Parathyroid adenoma (tissue), 2 donors: Measurements from ENCODE around the gene CREG1.

ENCODE experiments used
- H2AFZ ChIP-seq: fragments of 300-600 bp; sonication (generic); one replicate; pipeline ENCODE4 v1.7.0; 2017; ENCODE audit warnings: antibody characterized with exemption, mild to moderate bottlenecking
- H3K27ac ChIP-seq: fragments of 300-600 bp; sonication (generic); one replicate; pipeline ENCODE4 v1.7.0; 2017
- H3K27me3 ChIP-seq: fragments of 300-600 bp; sonication (generic); one replicate; pipeline ENCODE4 v1.7.0; 2017; ENCODE audit warnings: low read length; ENCODE audit not compliant: control insufficient read depth, insufficient read depth
- H3K36me3 ChIP-seq: fragments of 300-600 bp; sonication (generic); one replicate; pipeline ENCODE4 v1.7.0; 2017; ENCODE audit warnings: low read length; ENCODE audit not compliant: control insufficient read depth, insufficient read depth
- H3K4me1 ChIP-seq: fragments of 300-600 bp; sonication (generic); one replicate; pipeline ENCODE4 v1.7.0; 2017; ENCODE audit warnings: control low read depth
- H3K4me2 ChIP-seq: fragments of 300-600 bp; sonication (generic); one replicate; pipeline ENCODE4 v1.7.0; 2017; ENCODE audit warnings: low read length
- H3K4me3 ChIP-seq: fragments of 300-600 bp; sonication (generic); one replicate; pipeline ENCODE4 v1.7.0; 2017; ENCODE audit warnings: low read depth, low read length
- H3K79me2 ChIP-seq: fragments of 300-600 bp; sonication (generic); one replicate; pipeline ENCODE4 v1.7.0; 2017; ENCODE audit warnings: control low read depth
- H3K9ac ChIP-seq: fragments of 300-600 bp; sonication (generic); one replicate; pipeline ENCODE4 v1.7.0; 2017; ENCODE audit warnings: mild to moderate bottlenecking
- H3K9me3 ChIP-seq: fragments of 300-600 bp; sonication (generic); one replicate; pipeline ENCODE4 v1.7.0; 2017; ENCODE audit warnings: low read length; ENCODE audit not compliant: control insufficient read depth
- TF ChIP-seq, protein P1 (sequence below): fragments of 300-600 bp; sonication (generic); IDR thresholded peaks from one replicate; pipeline ENCODE4 v1.7.0; 2017; ENCODE audit warnings: antibody characterized with exemption, mild to moderate bottlenecking
- donor health status: primary hyperparathyroidism.

Gene CREG1

DNA sequence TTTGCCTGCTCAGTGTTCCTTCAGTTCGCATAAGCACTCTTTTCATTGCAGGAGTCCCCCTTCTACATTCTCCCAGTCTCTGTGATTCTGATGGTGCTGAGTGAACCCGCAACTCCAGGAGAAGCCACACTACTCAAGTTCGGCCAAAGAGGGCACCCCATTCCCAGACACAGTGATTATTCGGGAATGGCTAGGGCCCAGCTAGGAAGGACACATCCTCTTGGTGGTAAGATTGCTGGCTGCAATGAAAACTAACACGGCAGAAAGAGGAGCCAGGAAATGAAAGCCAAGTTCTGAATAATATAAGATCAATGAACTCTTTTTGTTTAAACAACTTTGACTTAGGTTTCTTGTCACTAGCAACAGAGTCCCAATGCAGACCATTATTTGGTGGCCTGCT, 14.9 kb downstream of the CREG1 start:
- H2AFZ ChIP-seq, result no peak overlapping the region
- no peaks in the 10 kb centered on the region for H3K36me3 ChIP-seq
- no peak overlapping the region for H3K4me2 ChIP-seq
- H3K27me3 ChIP-seq, result no peaks in the 10 kb centered on the region
- TF ChIP-seq, protein P1, sequence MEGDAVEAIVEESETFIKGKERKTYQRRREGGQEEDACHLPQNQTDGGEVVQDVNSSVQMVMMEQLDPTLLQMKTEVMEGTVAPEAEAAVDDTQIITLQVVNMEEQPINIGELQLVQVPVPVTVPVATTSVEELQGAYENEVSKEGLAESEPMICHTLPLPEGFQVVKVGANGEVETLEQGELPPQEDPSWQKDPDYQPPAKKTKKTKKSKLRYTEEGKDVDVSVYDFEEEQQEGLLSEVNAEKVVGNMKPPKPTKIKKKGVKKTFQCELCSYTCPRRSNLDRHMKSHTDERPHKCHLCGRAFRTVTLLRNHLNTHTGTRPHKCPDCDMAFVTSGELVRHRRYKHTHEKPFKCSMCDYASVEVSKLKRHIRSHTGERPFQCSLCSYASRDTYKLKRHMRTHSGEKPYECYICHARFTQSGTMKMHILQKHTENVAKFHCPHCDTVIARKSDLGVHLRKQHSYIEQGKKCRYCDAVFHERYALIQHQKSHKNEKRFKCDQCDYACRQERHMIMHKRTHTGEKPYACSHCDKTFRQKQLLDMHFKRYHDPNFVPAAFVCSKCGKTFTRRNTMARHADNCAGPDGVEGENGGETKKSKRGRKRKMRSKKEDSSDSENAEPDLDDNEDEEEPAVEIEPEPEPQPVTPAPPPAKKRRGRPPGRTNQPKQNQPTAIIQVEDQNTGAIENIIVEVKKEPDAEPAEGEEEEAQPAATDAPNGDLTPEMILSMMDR, result no peak
- no peaks in the 10 kb centered on the region for H3K9me3 ChIP-seq
- no peaks in the 10 kb centered on the region for H3K4me1 ChIP-seq
- H3K9ac ChIP-seq, result no peak overlapping the region
- H3K27ac ChIP-seq, result no peak overlapping the region
- H3K79me2 ChIP-seq, result no peaks in the 10 kb centered on the region
- no peak overlapping the region for H3K4me3 ChIP-seq

DNA sequence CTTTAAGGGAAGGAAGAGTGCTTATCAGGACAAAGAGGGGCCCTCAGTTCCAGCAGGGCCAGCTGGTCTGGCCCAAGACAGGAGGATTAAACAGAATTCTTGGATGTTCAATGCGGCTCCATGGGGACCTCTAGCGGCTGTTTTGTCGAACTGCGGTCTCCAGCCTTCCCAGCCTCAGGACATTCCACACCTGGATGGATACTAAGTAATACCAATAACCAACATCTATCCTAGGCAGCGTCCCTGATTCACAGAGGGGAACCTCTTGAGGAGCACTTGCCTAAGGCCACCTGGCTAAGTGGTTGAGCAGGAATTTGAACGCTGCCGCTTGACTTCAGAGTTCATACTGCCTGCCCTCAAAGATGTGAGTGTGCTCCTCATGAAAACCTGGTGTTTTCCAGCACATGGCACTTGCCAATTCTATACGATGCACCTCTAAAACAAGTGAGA, 19.7 kb downstream of the CREG1 start:
- H3K4me1 ChIP-seq, result no peaks in the 10 kb centered on the region
- H3K4me3 ChIP-seq, result no peak overlapping the region
- no peaks in the 10 kb centered on the region for H3K36me3 ChIP-seq
- H3K9me3 ChIP-seq, result no peaks in the 10 kb centered on the region
- no peak overlapping the region for H2AFZ ChIP-seq
- no peak overlapping the region for H3K9ac ChIP-seq
- TF ChIP-seq, protein P1, result peak; percentile 68
- H3K4me2 ChIP-seq, result no peak overlapping the region
- H3K79me2 ChIP-seq, result no peaks in the 10 kb centered on the region
- H3K27ac ChIP-seq, result no peak overlapping the region
- H3K27me3 ChIP-seq, result no peaks in the 10 kb centered on the region

DNA sequence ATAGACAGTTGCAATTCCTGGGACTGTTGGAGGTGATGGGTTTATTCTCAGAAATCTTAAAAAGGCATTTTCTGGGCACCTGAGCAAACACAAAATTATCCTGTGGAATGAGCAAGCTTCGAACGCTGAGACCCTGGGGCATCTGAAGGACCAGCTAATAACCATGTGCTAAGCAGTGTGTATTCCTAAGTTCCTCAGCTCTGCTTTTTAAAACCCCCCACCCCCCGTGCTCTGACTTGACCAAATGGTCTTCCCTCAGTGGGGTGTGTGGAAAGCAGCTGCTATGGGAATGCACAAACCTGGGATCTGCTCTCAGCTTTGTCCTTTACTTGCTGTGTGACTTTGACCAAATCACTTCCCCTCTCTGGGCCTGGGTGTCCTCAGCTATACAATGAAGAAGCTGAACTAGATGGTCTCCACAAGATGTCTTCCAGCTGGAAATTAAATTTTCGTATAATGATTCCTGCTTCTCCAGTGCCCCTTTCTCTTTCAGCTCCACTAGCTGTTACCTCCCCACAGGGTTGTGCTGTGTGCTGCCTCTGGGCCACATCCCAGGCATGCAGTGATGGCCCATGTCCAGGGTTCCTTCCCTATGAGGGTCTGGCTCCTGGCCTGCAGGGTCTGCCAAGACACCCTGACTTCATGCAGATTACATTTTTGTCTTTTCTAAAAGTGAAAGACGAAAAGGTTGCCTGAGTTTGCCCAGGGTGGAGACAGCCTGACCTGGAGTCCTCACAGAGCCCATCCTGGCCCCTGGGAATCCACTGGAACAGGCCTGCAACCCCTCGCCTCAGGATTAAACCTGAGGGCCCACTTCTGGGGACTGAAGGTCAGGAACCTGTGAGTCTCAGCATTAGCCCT, 20.4 kb downstream of the CREG1 start:
- H3K79me2 ChIP-seq, result no peaks in the 10 kb centered on the region
- no peaks in the 10 kb centered on the region for H3K27me3 ChIP-seq
- H3K9ac ChIP-seq, result no peak overlapping the region
- H2AFZ ChIP-seq, result no peak overlapping the region
- H3K36me3 ChIP-seq, result no peaks in the 10 kb centered on the region
- H3K4me1 ChIP-seq, result no peaks in the 10 kb centered on the region
- H3K9me3 ChIP-seq, result no peaks in the 10 kb centered on the region
- H3K4me3 ChIP-seq, result no peak overlapping the region
- H3K27ac ChIP-seq, result no peak overlapping the region
- H3K4me2 ChIP-seq, result no peak overlapping the region
- TF ChIP-seq, protein P1, result no peak

DNA sequence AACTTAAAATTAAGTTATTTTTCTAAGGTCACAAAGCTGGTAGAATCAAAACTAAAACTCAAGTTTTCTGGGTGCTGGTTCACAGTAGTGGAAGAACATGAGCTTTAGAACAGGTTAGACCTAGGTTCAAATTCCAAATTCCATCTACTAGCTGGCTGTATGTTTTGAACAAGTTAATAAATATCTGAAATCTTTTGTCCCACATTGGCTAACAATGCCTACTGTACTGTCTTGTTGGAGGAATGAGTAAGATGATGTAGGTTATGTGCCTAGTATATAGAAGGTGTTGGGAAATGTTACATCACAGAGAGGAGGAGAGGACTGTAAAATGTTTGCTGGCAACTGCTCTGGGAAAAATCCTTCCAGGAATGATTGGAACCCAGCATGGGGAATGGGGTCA, 21.2 kb downstream of the CREG1 start:
- Histone ChIP-seq H3K4me3 (no peak overlapping the region), H2AFZ (no peak overlapping the region), H3K9ac (no peak overlapping the region), H3K9me3 (no peaks in the 10 kb centered on the region), H3K27me3 (no peaks in the 10 kb centered on the region), H3K4me2 (no peak overlapping the region), H3K36me3 (no peaks in the 10 kb centered on the region), H3K79me2 (no peaks in the 10 kb centered on the region), H3K27ac (no peak overlapping the region), H3K4me1 (no peaks in the 10 kb centered on the region)
- TF ChIP-seq, protein P1, result no peak
